Activated T-helper 17 cell treated with anti-CD3 and anti-CD28 coated beads, Interleukin-2, amount 50 U/mL, for 72 hours (primary cell): ENCODE data around the gene TYMP. TPM values are rescaled to one million over a fixed set of nuclear protein-coding genes. Genes with fewer than 3 reads are reported as not detected.
"Not testable (repeated sequence)": the region's sequence is repeated elsewhere in the genome, so short reads cannot be mapped to it uniquely, and the experiment has no call there.

Source experiments
- ATAC-seq: fragments of 150-1000 bp; cut with Tn5 transposase; replicated peaks from 2 replicates; pipeline ENCODE4 v1.10.0; 2021; ENCODE audit warnings: mild to moderate bottlenecking, moderate library complexity
- H3K27ac Mint-ChIP-seq: one replicate; pipeline ENCODE4 v1.8.0; 2022; ENCODE audit warnings: mixed read lengths
- H3K27me3 Mint-ChIP-seq: one replicate; pipeline ENCODE4 v1.8.0; 2022; ENCODE audit warnings: mixed read lengths
- H3K36me3 Mint-ChIP-seq: one replicate; pipeline ENCODE4 v1.8.0; 2022; ENCODE audit warnings: low read depth, mild to moderate bottlenecking, mixed read lengths
- H3K4me1 Mint-ChIP-seq: one replicate; pipeline ENCODE4 v1.8.0; 2022; ENCODE audit warnings: mixed read lengths
- H3K4me3 Mint-ChIP-seq: one replicate; pipeline ENCODE4 v1.8.0; 2022; ENCODE audit warnings: mild to moderate bottlenecking, mixed read lengths
- H3K9me3 Mint-ChIP-seq: one replicate; pipeline ENCODE4 v1.8.0; 2022; ENCODE audit warnings: mixed read lengths
- total RNA-seq, 2 donors: library from RNA; stranded (reverse); gene quantifications; one replicate each; pipeline ENCODE4 v1.2.3, GENCODE V29; 2022

TYMP gene
- total RNA-seq, 2 donors from 2014 or later = 73.0 to 74.0 TPM

GRCh38 chr22:50526108-50526833 is 3.5 kb downstream of the TYMP start:
- Mint-ChIP-seq H3K9me3 (no peaks in the 10 kb centered on the region), H3K27me3 (no peaks in the 10 kb centered on the region), H3K4me1 (peaks cover 5% of the 10 kb centered on the region), H3K27ac (peak overlapping the region; percentile 82), H3K36me3 (peaks cover 58% of the 10 kb centered on the region), H3K4me3 (peak overlapping the region; percentile 90)
- ATAC-seq = peak; percentile 56

- Mint-ChIP-seq H3K27ac (peak overlapping the region; percentile 81), H3K36me3 (peaks cover 58% of the 10 kb centered on the region), H3K4me1 (peaks cover 5% of the 10 kb centered on the region), H3K9me3 (no peaks in the 10 kb centered on the region), H3K4me3 (peak overlapping the region; percentile 90), H3K27me3 (no peaks in the 10 kb centered on the region)
- ATAC-seq = no peak
Observed at GRCh38 chr22:50525858-50526107, 4.0 kb downstream of the TYMP start.

- Mint-ChIP-seq H3K9me3 (no peaks in the 10 kb centered on the region), H3K4me3 (peak within 1 kb of the TSS; percentile 90), H3K4me1 (peaks cover 5% of the 10 kb centered on the region), H3K36me3 (peaks cover 62% of the 10 kb centered on the region), H3K27ac (peak within 1 kb of the TSS; percentile 81), H3K27me3 (no peaks in the 10 kb centered on the region)
- ATAC-seq = peak; percentile 56
Observed at GRCh38 chr22:50525104-50525857, 4.5 kb downstream of the TYMP start, which contains the start of gene SCO2. Gene SCO2, minus strand, starts transcription at chr22:50525598. Its CDS starts 1,187 bp downstream, at chr22:50524411.

GRCh38 chr22:50524676-50525103 is 5.1 kb downstream of the TYMP start:
- H3K36me3 Mint-ChIP-seq = peaks cover 68% of the 10 kb centered on the region
- peak overlapping the region; percentile 90 for H3K4me3 Mint-ChIP-seq
- no peaks in the 10 kb centered on the region for H3K9me3 Mint-ChIP-seq
- H3K27ac Mint-ChIP-seq = peak overlapping the region; percentile 81
- no peaks in the 10 kb centered on the region for H3K27me3 Mint-ChIP-seq
- ATAC-seq = no peak
- H3K4me1 Mint-ChIP-seq = peaks cover 5% of the 10 kb centered on the region

GRCh38 chr22:50523806-50524675 is 5.8 kb downstream of the TYMP start:
- ATAC-seq = no peak
- Mint-ChIP-seq H3K27me3 (no peaks in the 10 kb centered on the region), H3K4me3 (peak overlapping the region; percentile 90), H3K9me3 (no peaks in the 10 kb centered on the region), H3K27ac (peak overlapping the region; percentile 81), H3K4me1 (peaks cover 5% of the 10 kb centered on the region), H3K36me3 (peaks cover 69% of the 10 kb centered on the region)

GRCh38 chr22:50523458-50523805 is 6.4 kb downstream of the TYMP start:
- H3K27ac Mint-ChIP-seq = no peak overlapping the region

GRCh38 chr22:50522806-50523438 is 6.9 kb downstream of the TYMP start:
- Mint-ChIP-seq H3K36me3 (peaks cover 68% of the 10 kb centered on the region), H3K4me3 (no peak overlapping the region), H3K27ac (no peak overlapping the region), H3K9me3 (no peaks in the 10 kb centered on the region), H3K27me3 (no peaks in the 10 kb centered on the region), H3K4me1 (peaks cover 5% of the 10 kb centered on the region)
- no peak for ATAC-seq

More at GRCh38 chr22:50523458-50523805, 6.4 kb downstream of the TYMP start:
- no peaks in the 10 kb centered on the region for H3K27me3 Mint-ChIP-seq
- no peaks in the 10 kb centered on the region for H3K9me3 Mint-ChIP-seq
- peaks cover 68% of the 10 kb centered on the region for H3K36me3 Mint-ChIP-seq
- no peak overlapping the region for H3K4me3 Mint-ChIP-seq
- H3K4me1 Mint-ChIP-seq = peaks cover 5% of the 10 kb centered on the region
- no peak for ATAC-seq

GRCh38 chr22:50522208-50522805 is 7.5 kb downstream of the TYMP start:
- Mint-ChIP-seq H3K27me3 (no peaks in the 10 kb centered on the region), H3K4me3 (no peak overlapping the region), H3K36me3 (peaks cover 68% of the 10 kb centered on the region), H3K27ac (no peak overlapping the region), H3K4me1 (peaks cover 5% of the 10 kb centered on the region), H3K9me3 (no peaks in the 10 kb centered on the region)
- no peak for ATAC-seq

GRCh38 chr22:50521710-50522109 is 8.1 kb downstream of the TYMP start:
- Mint-ChIP-seq H3K36me3 (peaks cover 68% of the 10 kb centered on the region), H3K4me1 (peaks cover 5% of the 10 kb centered on the region), H3K27ac (no peak overlapping the region), H3K4me3 (no peak overlapping the region), H3K27me3 (no peaks in the 10 kb centered on the region), H3K9me3 (no peaks in the 10 kb centered on the region)
- no peak for ATAC-seq

- ATAC-seq = no peak
- Mint-ChIP-seq H3K36me3 (peaks cover 73% of the 10 kb centered on the region), H3K4me3 (no peak overlapping the region), H3K27ac (no peak overlapping the region), H3K9me3 (no peaks in the 10 kb centered on the region), H3K4me1 (peaks cover 5% of the 10 kb centered on the region), H3K27me3 (no peaks in the 10 kb centered on the region)
Observed at GRCh38 chr22:50520826-50521453, 8.9 kb downstream of the TYMP start.

GRCh38 chr22:50520184-50520583 is 9.6 kb downstream of the TYMP start:
- ATAC-seq, H3K9me3 Mint-ChIP-seq, H3K4me1 Mint-ChIP-seq, H3K27me3 Mint-ChIP-seq, H3K4me3 Mint-ChIP-seq, H3K27ac Mint-ChIP-seq: not testable (repeated sequence)
- H3K36me3 Mint-ChIP-seq = peaks cover 77% of the 10 kb centered on the region

- Mint-ChIP-seq H3K27me3 (no peaks in the 10 kb centered on the region), H3K4me1 (peaks cover 6% of the 10 kb centered on the region), H3K36me3 (peaks cover 75% of the 10 kb centered on the region), H3K4me3 (no peak overlapping the region), H3K27ac (no peak overlapping the region), H3K9me3 (no peaks in the 10 kb centered on the region)
- ATAC-seq = no peak
Observed at GRCh38 chr22:50519151-50519550, 10.7 kb downstream of the TYMP start.

GRCh38 chr22:50518606-50519005 is 11.2 kb downstream of the TYMP start:
- no peaks in the 10 kb centered on the region for H3K27me3 Mint-ChIP-seq
- no peaks in the 10 kb centered on the region for H3K9me3 Mint-ChIP-seq
- H3K4me1 Mint-ChIP-seq = peaks cover 6% of the 10 kb centered on the region
- H3K36me3 Mint-ChIP-seq = peaks cover 75% of the 10 kb centered on the region
- H3K27ac Mint-ChIP-seq = no peak overlapping the region
- H3K4me3 Mint-ChIP-seq = no peak overlapping the region
- no peak for ATAC-seq
